Measurements from ENCODE around the gene AACS. TPM values are rescaled to one million over a fixed set of nuclear protein-coding genes. Genes with fewer than 3 reads are reported as not detected.

AACS gene
- total RNA-seq, 1 donor from 2014 or later = 77.6 TPM

GRCh38 chr12:125172231-125172850, 107.1 kb downstream of the AACS start:
- Mint-ChIP-seq H3K36me3 (ENCODE audit: low read depth, unreplicated experiment) (no peaks in the 10 kb centered on the region), H3K9me3 (ENCODE audit: unreplicated experiment) (no peaks in the 10 kb centered on the region), H3K4me1 (ENCODE audit: unreplicated experiment) (peaks cover 3% of the 10 kb centered on the region), H3K27me3 (ENCODE audit: unreplicated experiment) (peaks cover 10% of the 10 kb centered on the region), H3K4me3 (ENCODE audit: unreplicated experiment) (no peak overlapping the region), H3K27ac (ENCODE audit: unreplicated experiment) (no peak overlapping the region)
- TF ChIP-seq CTCF (IDR thresholded peaks at IDR 0.05; ENCODE audit: unreplicated experiment) = no peak
- no peak for DNase-seq (ENCODE audit: low spot score)

GRCh38 chr12:125175576-125175975, 110.3 kb downstream of the AACS start:
- Mint-ChIP-seq H3K4me3 (ENCODE audit: unreplicated experiment) (no peak overlapping the region), H3K27me3 (ENCODE audit: unreplicated experiment) (peaks cover 9% of the 10 kb centered on the region)

GRCh38 chr12:125178222-125178621, 113.0 kb downstream of the AACS start:
- Mint-ChIP-seq H3K36me3 (ENCODE audit: low read depth, unreplicated experiment) (no peaks in the 10 kb centered on the region), H3K4me1 (ENCODE audit: unreplicated experiment) (no peaks in the 10 kb centered on the region), H3K4me3 (ENCODE audit: unreplicated experiment) (no peak overlapping the region), H3K27me3 (ENCODE audit: unreplicated experiment) (peaks cover 7% of the 10 kb centered on the region), H3K9me3 (ENCODE audit: unreplicated experiment) (no peaks in the 10 kb centered on the region), H3K27ac (ENCODE audit: unreplicated experiment) (no peak overlapping the region)
- TF ChIP-seq CTCF (IDR thresholded peaks at IDR 0.05; ENCODE audit: unreplicated experiment) = no peak
- no peak for DNase-seq (ENCODE audit: low spot score)

More at GRCh38 chr12:125175576-125175975, 110.3 kb downstream of the AACS start:
- TF ChIP-seq CTCF (IDR thresholded peaks at IDR 0.05; ENCODE audit: unreplicated experiment) = no peak
- H3K4me1 Mint-ChIP-seq (ENCODE audit: unreplicated experiment) = no peaks in the 10 kb centered on the region
- no peaks in the 10 kb centered on the region for H3K36me3 Mint-ChIP-seq (ENCODE audit: low read depth, unreplicated experiment)
- no peak for DNase-seq (ENCODE audit: low spot score)
- no peak overlapping the region for H3K27ac Mint-ChIP-seq (ENCODE audit: unreplicated experiment)
- H3K9me3 Mint-ChIP-seq (ENCODE audit: unreplicated experiment) = no peaks in the 10 kb centered on the region

- H3K27ac Mint-ChIP-seq (ENCODE audit: unreplicated experiment) = no peak overlapping the region
- no peaks in the 10 kb centered on the region for H3K9me3 Mint-ChIP-seq (ENCODE audit: unreplicated experiment)
- H3K4me1 Mint-ChIP-seq (ENCODE audit: unreplicated experiment) = no peaks in the 10 kb centered on the region
- no peak for DNase-seq (ENCODE audit: low spot score)
- peaks cover 4% of the 10 kb centered on the region for H3K27me3 Mint-ChIP-seq (ENCODE audit: unreplicated experiment)
- H3K4me3 Mint-ChIP-seq (ENCODE audit: unreplicated experiment) = no peak overlapping the region
- H3K36me3 Mint-ChIP-seq (ENCODE audit: low read depth, unreplicated experiment) = no peaks in the 10 kb centered on the region
- TF ChIP-seq CTCF (IDR thresholded peaks at IDR 0.05; ENCODE audit: unreplicated experiment) = no peak
Observed at GRCh38 chr12:125180144-125180543, 114.9 kb downstream of the AACS start.

GRCh38 chr12:125181107-125181506, 115.9 kb downstream of the AACS start:
- Mint-ChIP-seq H3K27me3 (ENCODE audit: unreplicated experiment) (peaks cover 4% of the 10 kb centered on the region), H3K4me3 (ENCODE audit: unreplicated experiment) (no peak overlapping the region), H3K4me1 (ENCODE audit: unreplicated experiment) (no peaks in the 10 kb centered on the region), H3K27ac (ENCODE audit: unreplicated experiment) (no peak overlapping the region), H3K36me3 (ENCODE audit: low read depth, unreplicated experiment) (no peaks in the 10 kb centered on the region), H3K9me3 (ENCODE audit: unreplicated experiment) (no peaks in the 10 kb centered on the region)
- no peak for TF ChIP-seq CTCF (IDR thresholded peaks at IDR 0.05; ENCODE audit: unreplicated experiment)
- no peak for DNase-seq (ENCODE audit: low spot score)

Measured in endothelial cell (in vitro differentiated cells).